ENCODE results near the gene HABP4.

DNA sequence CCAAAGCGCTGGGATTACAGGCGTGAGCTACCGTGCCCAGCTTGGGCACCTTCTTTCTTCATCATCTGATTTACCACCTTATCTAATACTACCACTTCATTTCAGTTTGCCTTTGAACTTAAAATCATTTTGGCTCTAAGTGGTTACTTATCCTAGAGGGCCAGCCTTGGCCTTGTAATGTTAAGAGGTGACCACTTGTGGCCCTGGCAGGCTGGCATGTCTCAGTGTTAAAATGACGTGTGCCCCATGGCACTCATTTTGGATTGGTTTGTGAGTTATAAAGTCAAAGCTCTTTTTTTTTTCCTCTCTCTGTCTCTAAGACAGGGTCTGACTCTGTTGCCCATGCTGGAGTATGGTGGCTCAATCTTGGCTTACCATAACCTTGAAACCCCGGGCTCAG, 17.8 kb downstream of the HABP4 start:
- TF ChIP-seq MAX (IDR thresholded peaks at IDR 0.05) (no peak), ZBTB33 (IDR thresholded peaks at IDR 0.05) (no peak), JUND (IDR thresholded peaks at IDR 0.05) (no peak), GABPA (IDR thresholded peaks at IDR 0.05 in 1 of 2, conservative IDR thresholded peaks at IDR 0.05 in 1 of 2) (no peak), TAF1 (conservative IDR thresholded peaks at IDR 0.05) (no peak), NR2F2 (IDR thresholded peaks at IDR 0.05) (no peak), RAD21 (IDR thresholded peaks at IDR 0.05) (no peak), YY1 (IDR thresholded peaks at IDR 0.05) (no peak)
- TF ChIP-seq, protein P1, sequence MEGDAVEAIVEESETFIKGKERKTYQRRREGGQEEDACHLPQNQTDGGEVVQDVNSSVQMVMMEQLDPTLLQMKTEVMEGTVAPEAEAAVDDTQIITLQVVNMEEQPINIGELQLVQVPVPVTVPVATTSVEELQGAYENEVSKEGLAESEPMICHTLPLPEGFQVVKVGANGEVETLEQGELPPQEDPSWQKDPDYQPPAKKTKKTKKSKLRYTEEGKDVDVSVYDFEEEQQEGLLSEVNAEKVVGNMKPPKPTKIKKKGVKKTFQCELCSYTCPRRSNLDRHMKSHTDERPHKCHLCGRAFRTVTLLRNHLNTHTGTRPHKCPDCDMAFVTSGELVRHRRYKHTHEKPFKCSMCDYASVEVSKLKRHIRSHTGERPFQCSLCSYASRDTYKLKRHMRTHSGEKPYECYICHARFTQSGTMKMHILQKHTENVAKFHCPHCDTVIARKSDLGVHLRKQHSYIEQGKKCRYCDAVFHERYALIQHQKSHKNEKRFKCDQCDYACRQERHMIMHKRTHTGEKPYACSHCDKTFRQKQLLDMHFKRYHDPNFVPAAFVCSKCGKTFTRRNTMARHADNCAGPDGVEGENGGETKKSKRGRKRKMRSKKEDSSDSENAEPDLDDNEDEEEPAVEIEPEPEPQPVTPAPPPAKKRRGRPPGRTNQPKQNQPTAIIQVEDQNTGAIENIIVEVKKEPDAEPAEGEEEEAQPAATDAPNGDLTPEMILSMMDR (IDR thresholded peaks at IDR 0.05; ENCODE audit: low read depth, low read length, missing input control): no peak
- TF ChIP-seq, protein P2, sequence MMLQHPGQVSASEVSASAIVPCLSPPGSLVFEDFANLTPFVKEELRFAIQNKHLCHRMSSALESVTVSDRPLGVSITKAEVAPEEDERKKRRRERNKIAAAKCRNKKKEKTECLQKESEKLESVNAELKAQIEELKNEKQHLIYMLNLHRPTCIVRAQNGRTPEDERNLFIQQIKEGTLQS (IDR thresholded peaks at IDR 0.05): no peak
- TF ChIP-seq, protein P3, sequence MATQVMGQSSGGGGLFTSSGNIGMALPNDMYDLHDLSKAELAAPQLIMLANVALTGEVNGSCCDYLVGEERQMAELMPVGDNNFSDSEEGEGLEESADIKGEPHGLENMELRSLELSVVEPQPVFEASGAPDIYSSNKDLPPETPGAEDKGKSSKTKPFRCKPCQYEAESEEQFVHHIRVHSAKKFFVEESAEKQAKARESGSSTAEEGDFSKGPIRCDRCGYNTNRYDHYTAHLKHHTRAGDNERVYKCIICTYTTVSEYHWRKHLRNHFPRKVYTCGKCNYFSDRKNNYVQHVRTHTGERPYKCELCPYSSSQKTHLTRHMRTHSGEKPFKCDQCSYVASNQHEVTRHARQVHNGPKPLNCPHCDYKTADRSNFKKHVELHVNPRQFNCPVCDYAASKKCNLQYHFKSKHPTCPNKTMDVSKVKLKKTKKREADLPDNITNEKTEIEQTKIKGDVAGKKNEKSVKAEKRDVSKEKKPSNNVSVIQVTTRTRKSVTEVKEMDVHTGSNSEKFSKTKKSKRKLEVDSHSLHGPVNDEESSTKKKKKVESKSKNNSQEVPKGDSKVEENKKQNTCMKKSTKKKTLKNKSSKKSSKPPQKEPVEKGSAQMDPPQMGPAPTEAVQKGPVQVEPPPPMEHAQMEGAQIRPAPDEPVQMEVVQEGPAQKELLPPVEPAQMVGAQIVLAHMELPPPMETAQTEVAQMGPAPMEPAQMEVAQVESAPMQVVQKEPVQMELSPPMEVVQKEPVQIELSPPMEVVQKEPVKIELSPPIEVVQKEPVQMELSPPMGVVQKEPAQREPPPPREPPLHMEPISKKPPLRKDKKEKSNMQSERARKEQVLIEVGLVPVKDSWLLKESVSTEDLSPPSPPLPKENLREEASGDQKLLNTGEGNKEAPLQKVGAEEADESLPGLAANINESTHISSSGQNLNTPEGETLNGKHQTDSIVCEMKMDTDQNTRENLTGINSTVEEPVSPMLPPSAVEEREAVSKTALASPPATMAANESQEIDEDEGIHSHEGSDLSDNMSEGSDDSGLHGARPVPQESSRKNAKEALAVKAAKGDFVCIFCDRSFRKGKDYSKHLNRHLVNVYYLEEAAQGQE (IDR thresholded peaks at IDR 0.05): no peak

Data from liver (tissue), 3 donors.